HUES6 (cell line): Measurements from ENCODE around the gene RCOR2.
A peak's percentile ranks its signal among the peaks of the same experiment; 100 is the strongest.

Experiments
- H3K27ac ChIP-seq: 2 replicates; pipeline ENCODE4 v1.7.0; 2013; ENCODE audit warnings: low read depth, mild to moderate bottlenecking, low read length, inconsistent platforms
- H3K27me3 ChIP-seq: 2 replicates; pipeline ENCODE4 v1.6.1; 2013; ENCODE audit warnings: low read length; ENCODE audit not compliant: control insufficient read depth, insufficient read depth
- H3K36me3 ChIP-seq: 2 replicates; pipeline ENCODE4 v1.6.1; 2013; ENCODE audit warnings: low read length; ENCODE audit not compliant: control insufficient read depth, insufficient read depth
- H3K4me1 ChIP-seq: 2 replicates; pipeline ENCODE4 v1.6.1; 2013; ENCODE audit warnings: low read length; ENCODE audit not compliant: control insufficient read depth, insufficient read depth
- H3K4me3 ChIP-seq: 2 replicates; pipeline ENCODE4 v1.5.1; 2013; ENCODE audit warnings: low read depth, low read length
- H3K9ac ChIP-seq: one replicate; pipeline ENCODE4 v1.6.1; 2013; ENCODE audit warnings: mild to moderate bottlenecking, low read length
- H3K9me3 ChIP-seq: 2 replicates; pipeline ENCODE4 v1.6.1; 2013; ENCODE audit warnings: low read depth, low read length; ENCODE audit not compliant: control insufficient read depth, insufficient read depth

The RCOR2 gene

GRCh38 chr11:63888170-63889086 lies 28.5 kb downstream of the RCOR2 start:
- Histone ChIP-seq H3K4me1 (peaks cover 27% of the 10 kb centered on the region), H3K4me3 (peak overlapping the region; percentile 47), H3K27me3 (no peaks in the 10 kb centered on the region)

GRCh38 chr11:63887386-63887999 lies 29.5 kb downstream of the RCOR2 start:
- no peaks in the 10 kb centered on the region for H3K36me3 ChIP-seq
- no peak overlapping the region for H3K27ac ChIP-seq
- peak overlapping the region; percentile 34; the same call in 1 of the 2 replicates for H3K4me3 ChIP-seq
- no peaks in the 10 kb centered on the region for H3K9me3 ChIP-seq
- H3K27me3 ChIP-seq: no peaks in the 10 kb centered on the region
- H3K4me1 ChIP-seq: peaks cover 37% of the 10 kb centered on the region
- no peak overlapping the region for H3K9ac ChIP-seq

More at GRCh38 chr11:63888170-63889086, 28.5 kb downstream of the RCOR2 start:
- peak overlapping the region; percentile 73 for H3K27ac ChIP-seq
- peak overlapping the region; percentile 51 for H3K9ac ChIP-seq
- H3K36me3 ChIP-seq: no peaks in the 10 kb centered on the region
- no peaks in the 10 kb centered on the region for H3K9me3 ChIP-seq

GRCh38 chr11:63884196-63884932 lies 32.6 kb downstream of the RCOR2 start:
- no peaks in the 10 kb centered on the region for H3K36me3 ChIP-seq
- no peak overlapping the region for H3K9ac ChIP-seq
- H3K27me3 ChIP-seq: no peaks in the 10 kb centered on the region
- H3K4me1 ChIP-seq: peaks cover 51% of the 10 kb centered on the region
- no peak overlapping the region for H3K27ac ChIP-seq
- H3K4me3 ChIP-seq: no peak overlapping the region
- H3K9me3 ChIP-seq: no peaks in the 10 kb centered on the region

- H3K4me3 ChIP-seq: no peak overlapping the region
- H3K36me3 ChIP-seq: no peaks in the 10 kb centered on the region
- no peaks in the 10 kb centered on the region for H3K9me3 ChIP-seq
- no peak overlapping the region for H3K27ac ChIP-seq
- peaks cover 48% of the 10 kb centered on the region for H3K4me1 ChIP-seq
- H3K9ac ChIP-seq: no peak overlapping the region
- H3K27me3 ChIP-seq: no peaks in the 10 kb centered on the region
These were observed 33.2 kb downstream of the RCOR2 start for GRCh38 chr11:63883791-63884190.

- no peak overlapping the region for H3K4me3 ChIP-seq
- no peaks in the 10 kb centered on the region for H3K36me3 ChIP-seq
These were observed 34.3 kb downstream of the RCOR2 start for GRCh38 chr11:63882555-63883242.

GRCh38 chr11:63880403-63880790 lies 36.6 kb downstream of the RCOR2 start:
- H3K9me3 ChIP-seq: no peaks in the 10 kb centered on the region
- no peak overlapping the region for H3K27ac ChIP-seq
- H3K27me3 ChIP-seq: no peaks in the 10 kb centered on the region
- H3K4me1 ChIP-seq: peaks cover 32% of the 10 kb centered on the region
- H3K4me3 ChIP-seq: no peak overlapping the region
- H3K36me3 ChIP-seq: peaks cover 4% of the 10 kb centered on the region
- no peak overlapping the region for H3K9ac ChIP-seq

More at GRCh38 chr11:63882555-63883242, 34.3 kb downstream of the RCOR2 start:
- peaks cover 42% of the 10 kb centered on the region for H3K4me1 ChIP-seq
- H3K27ac ChIP-seq: no peak overlapping the region
- no peaks in the 10 kb centered on the region for H3K9me3 ChIP-seq
- no peak overlapping the region for H3K9ac ChIP-seq
- no peaks in the 10 kb centered on the region for H3K27me3 ChIP-seq

- Histone ChIP-seq H3K27me3 (no peaks in the 10 kb centered on the region), H3K4me3 (no peak overlapping the region), H3K4me1 (peaks cover 32% of the 10 kb centered on the region), H3K36me3 (peaks cover 4% of the 10 kb centered on the region), H3K9ac (no peak overlapping the region), H3K27ac (no peak overlapping the region), H3K9me3 (no peaks in the 10 kb centered on the region)
These were observed 37.2 kb downstream of the RCOR2 start for GRCh38 chr11:63879598-63880402.

- Histone ChIP-seq H3K4me1 (peaks cover 29% of the 10 kb centered on the region), H3K4me3 (no peak overlapping the region), H3K36me3 (peaks cover 4% of the 10 kb centered on the region), H3K9ac (no peak overlapping the region), H3K27me3 (no peaks in the 10 kb centered on the region), H3K27ac (no peak overlapping the region), H3K9me3 (no peaks in the 10 kb centered on the region)
These were observed 39.2 kb downstream of the RCOR2 start for GRCh38 chr11:63877658-63878241.

- Histone ChIP-seq H3K4me3 (no peak overlapping the region), H3K9ac (no peak overlapping the region), H3K4me1 (peaks cover 32% of the 10 kb centered on the region), H3K9me3 (no peaks in the 10 kb centered on the region), H3K36me3 (peaks cover 4% of the 10 kb centered on the region), H3K27me3 (no peaks in the 10 kb centered on the region), H3K27ac (no peak overlapping the region)
These were observed 40.3 kb downstream of the RCOR2 start for GRCh38 chr11:63876616-63877015.
